Activated CD4-positive, alpha-beta T cell treated with anti-CD3 and anti-CD28 coated beads, Interleukin-2, amount 50 U/mL, for 24 hours (primary cell): Measurements from ENCODE around the gene NFIX.

Experiments used
- DNase-seq, 2 donors: peaks; one replicate each; pipeline ENCODE4 v3.0.0-alpha.2; 2020; ENCODE audit warnings: low read depth in 1 of 2, low spot score in 1 of 2

NFIX gene

GRCh38 chr19:13019332-13019731 lies 24.1 kb downstream of the NFIX start:
- DNase-seq = no peak

GRCh38 chr19:13020002-13020414 lies 24.7 kb downstream of the NFIX start:
- no peak for DNase-seq

GRCh38 chr19:13022111-13022858 lies 27.0 kb downstream of the NFIX start:
- no peak for DNase-seq

- DNase-seq = no peak
Measured at GRCh38 chr19:13022859-13023636, 27.8 kb downstream of the NFIX start.

- no peak for DNase-seq
Measured at GRCh38 chr19:13023656-13024055, 28.4 kb downstream of the NFIX start.

GRCh38 chr19:13024126-13024950 lies 29.1 kb downstream of the NFIX start:
- no peak for DNase-seq

- no peak for DNase-seq
Measured at GRCh38 chr19:13024951-13025697, 29.8 kb downstream of the NFIX start.

GRCh38 chr19:13025819-13026456 lies 30.7 kb downstream of the NFIX start:
- no peak for DNase-seq

GRCh38 chr19:13026462-13027370 lies 31.4 kb downstream of the NFIX start:
- DNase-seq = no peak

GRCh38 chr19:13027557-13027956 lies 32.3 kb downstream of the NFIX start:
- no peak for DNase-seq

- DNase-seq = no peak
Measured at GRCh38 chr19:13028027-13028426, 32.8 kb downstream of the NFIX start.

- DNase-seq = no peak
Measured at GRCh38 chr19:13029301-13029880, 34.1 kb downstream of the NFIX start.

- no peak for DNase-seq
Measured at GRCh38 chr19:13029893-13030292, 34.6 kb downstream of the NFIX start.

- no peak for DNase-seq
Measured at GRCh38 chr19:13031917-13032623, 36.8 kb downstream of the NFIX start.

GRCh38 chr19:13032837-13033236 lies 37.6 kb downstream of the NFIX start:
- DNase-seq = no peak

GRCh38 chr19:13033244-13033643 lies 38.0 kb downstream of the NFIX start:
- DNase-seq = no peak

- DNase-seq = peak in 1 of 2 donors; percentile 11
Measured at GRCh38 chr19:13033819-13034611, 38.7 kb downstream of the NFIX start.

GRCh38 chr19:13034636-13035035 lies 39.4 kb downstream of the NFIX start:
- no peak for DNase-seq
